ENCODE measurements around the gene ZBTB21. TPM values are rescaled to one million over a fixed set of nuclear protein-coding genes. Genes with fewer than 3 reads are reported as not detected.

Gene ZBTB21
- total and polyA plus RNA-seq, 2 donors = 5.4 to 7.9 TPM

- Histone ChIP-seq H3K4me1 (ENCODE audit: control insufficient read depth in 2 of 2, insufficient read depth in 2 of 2, low read length in 2 of 2) (peaks cover 17 to 57% of the 10 kb centered on the region in 2 donors), H3K36me3 (ENCODE audit: control insufficient read depth in 2 of 2, insufficient read depth in 2 of 2, low read length in 1 of 2) (no peaks in the 10 kb centered on the region), H3K27me3 (ENCODE audit: control insufficient read depth in 2 of 2, insufficient read depth in 1 of 2, low read length in 1 of 2) (peaks cover 15 to 19% of the 10 kb centered on the region in 2 donors), H3K9me3 (ENCODE audit: control insufficient read depth in 2 of 2, insufficient read depth in 1 of 2, low read length in 1 of 2) (peaks cover 0 to 1% of the 10 kb centered on the region in 2 donors), H3K4me3 (ENCODE audit: low read length in 2 of 2) (no peak overlapping the region), H3K27ac (ENCODE audit: low read depth in 1 of 2, low read length in 1 of 2) (peak overlapping the region; percentile 70 to 71)
- 35% methylated on average over 9 of the region's 9 CpGs for WGBS
- DNase-seq (ENCODE audit: low read depth in 6 of 9, low spot score in 9 of 9) = peak in 3 of 9 donors; percentile 21 to 61 (median 33)
These were observed 53.0 kb downstream of the ZBTB21 start for GRCh38 chr21:41956926-41957729.

DNA sequence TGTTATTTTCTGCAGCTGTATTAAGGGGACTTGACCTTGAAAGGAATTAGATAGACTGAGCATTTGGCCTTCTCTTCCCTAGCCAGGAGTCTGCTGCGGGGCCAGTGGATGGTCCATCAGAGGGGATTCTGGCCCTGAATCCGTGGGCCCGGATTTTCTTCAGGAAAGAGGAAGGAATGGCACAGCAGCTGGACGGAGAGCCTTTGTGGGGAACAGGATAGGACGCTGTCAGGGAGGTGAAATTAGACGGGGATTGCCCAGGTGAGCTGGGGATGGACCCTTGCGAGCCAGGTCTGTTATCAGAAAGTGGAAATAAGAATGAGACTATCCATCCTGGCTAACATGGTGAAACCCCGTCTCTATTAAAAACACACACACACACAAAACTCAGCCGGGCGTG lies 54.6 kb downstream of the ZBTB21 start:
- no peak overlapping the region for H3K4me3 ChIP-seq (ENCODE audit: low read length in 2 of 2)
- H3K9me3 ChIP-seq (ENCODE audit: control insufficient read depth in 2 of 2, insufficient read depth in 1 of 2, low read length in 1 of 2) = peaks cover 0 to 1% of the 10 kb centered on the region in 2 donors
- H3K36me3 ChIP-seq (ENCODE audit: control insufficient read depth in 2 of 2, insufficient read depth in 2 of 2, low read length in 1 of 2) = no peaks in the 10 kb centered on the region
- H3K27me3 ChIP-seq (ENCODE audit: control insufficient read depth in 2 of 2, insufficient read depth in 1 of 2, low read length in 1 of 2) = peaks cover 16 to 26% of the 10 kb centered on the region in 2 donors
- WGBS = 96% methylated on average over 10 of the region's 10 CpGs
- peaks cover 17 to 51% of the 10 kb centered on the region in 2 donors for H3K4me1 ChIP-seq (ENCODE audit: control insufficient read depth in 2 of 2, insufficient read depth in 2 of 2, low read length in 2 of 2)
- no peak for DNase-seq (ENCODE audit: low read depth in 6 of 9, low spot score in 9 of 9)
- H3K27ac ChIP-seq (ENCODE audit: low read depth in 1 of 2, low read length in 1 of 2) = no peak overlapping the region

- Histone ChIP-seq H3K4me1 (ENCODE audit: control insufficient read depth in 2 of 2, insufficient read depth in 2 of 2, low read length in 2 of 2) (peaks cover 17 to 51% of the 10 kb centered on the region in 2 donors), H3K27ac (ENCODE audit: low read depth in 1 of 2, low read length in 1 of 2) (no peak overlapping the region), H3K9me3 (ENCODE audit: control insufficient read depth in 2 of 2, insufficient read depth in 1 of 2, low read length in 1 of 2) (peaks cover 0 to 1% of the 10 kb centered on the region in 2 donors), H3K27me3 (ENCODE audit: control insufficient read depth in 2 of 2, insufficient read depth in 1 of 2, low read length in 1 of 2) (peaks cover 16 to 26% of the 10 kb centered on the region in 2 donors), H3K4me3 (ENCODE audit: low read length in 2 of 2) (no peak overlapping the region), H3K36me3 (ENCODE audit: control insufficient read depth in 2 of 2, insufficient read depth in 2 of 2, low read length in 1 of 2) (no peaks in the 10 kb centered on the region)
- DNase-seq (ENCODE audit: low read depth in 6 of 9, low spot score in 9 of 9) = no peak
- 97% methylated on average over 20 of the region's 20 CpGs for WGBS
These were observed 55.3 kb downstream of the ZBTB21 start for GRCh38 chr21:41954654-41955499.

- WGBS = 5% methylated on average over 85 of the region's 85 CpGs
- peaks cover 17 to 51% of the 10 kb centered on the region in 2 donors for H3K4me1 ChIP-seq (ENCODE audit: control insufficient read depth in 2 of 2, insufficient read depth in 2 of 2, low read length in 2 of 2)
- H3K27ac ChIP-seq (ENCODE audit: low read depth in 1 of 2, low read length in 1 of 2) = peak within 1 kb of the TSS in 1 of 2 donors; percentile 55
- peak in 2 of 9 donors; percentile 28 to 50 for DNase-seq (ENCODE audit: low read depth in 6 of 9, low spot score in 9 of 9)
- H3K27me3 ChIP-seq (ENCODE audit: control insufficient read depth in 2 of 2, insufficient read depth in 1 of 2, low read length in 1 of 2) = peaks cover 16 to 26% of the 10 kb centered on the region in 2 donors
- H3K4me3 ChIP-seq (ENCODE audit: low read length in 2 of 2) = peak within 1 kb of the TSS; percentile 38 to 50
- no peaks in the 10 kb centered on the region for H3K36me3 ChIP-seq (ENCODE audit: control insufficient read depth in 2 of 2, insufficient read depth in 2 of 2, low read length in 1 of 2)
- peaks cover 0 to 1% of the 10 kb centered on the region in 2 donors for H3K9me3 ChIP-seq (ENCODE audit: control insufficient read depth in 2 of 2, insufficient read depth in 1 of 2, low read length in 1 of 2)
These were observed 56.1 kb downstream of the ZBTB21 start, which contains the start of gene C2CD2 for GRCh38 chr21:41953831-41954653. TSS of gene C2CD2 (minus strand) at chr21:41954018. CDS start at chr21:41953648, 370 bp downstream.

GRCh38 chr21:41953249-41953830 lies 56.8 kb downstream of the ZBTB21 start:
- peaks cover 17 to 50% of the 10 kb centered on the region in 2 donors for H3K4me1 ChIP-seq (ENCODE audit: control insufficient read depth in 2 of 2, insufficient read depth in 2 of 2, low read length in 2 of 2)
- peak overlapping the region; percentile 38 to 50 for H3K4me3 ChIP-seq (ENCODE audit: low read length in 2 of 2)
- H3K27ac ChIP-seq (ENCODE audit: low read depth in 1 of 2, low read length in 1 of 2) = peak overlapping the region in 1 of 2 donors; percentile 55
- no peaks in the 10 kb centered on the region for H3K36me3 ChIP-seq (ENCODE audit: control insufficient read depth in 2 of 2, insufficient read depth in 2 of 2, low read length in 1 of 2)
- H3K27me3 ChIP-seq (ENCODE audit: control insufficient read depth in 2 of 2, insufficient read depth in 1 of 2, low read length in 1 of 2) = peaks cover 16 to 26% of the 10 kb centered on the region in 2 donors
- peaks cover 0 to 1% of the 10 kb centered on the region in 2 donors for H3K9me3 ChIP-seq (ENCODE audit: control insufficient read depth in 2 of 2, insufficient read depth in 1 of 2, low read length in 1 of 2)
- DNase-seq (ENCODE audit: low read depth in 6 of 9, low spot score in 9 of 9) = no peak
- WGBS = under 1% methylated on average over 67 of the region's 67 CpGs

GRCh38 chr21:41952568-41953248 lies 57.5 kb downstream of the ZBTB21 start:
- no peak for DNase-seq (ENCODE audit: low read depth in 6 of 9, low spot score in 9 of 9)
- no peaks in the 10 kb centered on the region for H3K36me3 ChIP-seq (ENCODE audit: control insufficient read depth in 2 of 2, insufficient read depth in 2 of 2, low read length in 1 of 2)
- H3K4me1 ChIP-seq (ENCODE audit: control insufficient read depth in 2 of 2, insufficient read depth in 2 of 2, low read length in 2 of 2) = peaks cover 17 to 45% of the 10 kb centered on the region in 2 donors
- H3K27me3 ChIP-seq (ENCODE audit: control insufficient read depth in 2 of 2, insufficient read depth in 1 of 2, low read length in 1 of 2) = peaks cover 16 to 26% of the 10 kb centered on the region in 2 donors
- H3K27ac ChIP-seq (ENCODE audit: low read depth in 1 of 2, low read length in 1 of 2) = no peak overlapping the region
- H3K4me3 ChIP-seq (ENCODE audit: low read length in 2 of 2) = peak overlapping the region; percentile 38 to 50
- peaks cover 0 to 1% of the 10 kb centered on the region in 2 donors for H3K9me3 ChIP-seq (ENCODE audit: control insufficient read depth in 2 of 2, insufficient read depth in 1 of 2, low read length in 1 of 2)
- WGBS = 51% methylated on average over 30 of the region's 30 CpGs

DNA sequence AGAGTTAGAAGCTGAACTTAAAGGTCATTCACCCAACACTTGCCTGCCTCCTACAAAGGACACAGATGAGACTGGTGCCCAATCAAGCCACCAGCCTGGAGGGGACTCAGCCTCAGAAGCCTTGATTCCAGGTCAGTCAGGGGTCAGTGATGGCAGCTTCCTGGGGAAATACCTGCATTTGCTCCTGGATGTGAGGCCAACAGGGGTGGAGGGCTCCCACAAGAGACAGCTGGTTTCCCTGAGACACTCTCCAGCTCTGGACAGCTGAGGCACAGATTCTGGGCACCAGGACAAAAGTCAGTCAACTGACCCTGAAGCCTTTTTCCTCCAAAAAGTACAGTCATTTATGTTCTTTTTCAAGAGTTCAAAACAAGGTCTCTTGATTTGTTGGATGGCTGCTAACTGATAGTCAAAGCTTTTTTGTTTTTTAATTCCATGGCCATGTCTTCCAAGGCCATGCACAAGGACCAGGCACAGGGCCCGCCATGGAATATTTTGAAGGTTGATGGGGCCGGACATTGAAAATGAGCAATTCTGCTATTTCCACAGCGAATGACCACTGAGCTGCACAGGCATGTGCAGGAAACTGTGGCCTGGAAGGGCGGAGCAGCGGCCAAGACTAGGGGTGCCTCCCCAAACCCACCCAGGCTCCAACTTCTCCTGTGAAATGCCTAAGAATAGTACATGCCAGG lies 58.1 kb downstream of the ZBTB21 start:
- no peak for DNase-seq (ENCODE audit: low read depth in 6 of 9, low spot score in 9 of 9)
- 96% methylated on average over 5 of the region's 5 CpGs for WGBS
- H3K9me3 ChIP-seq (ENCODE audit: control insufficient read depth in 2 of 2, insufficient read depth in 1 of 2, low read length in 1 of 2) = peaks cover 0 to 1% of the 10 kb centered on the region in 2 donors
- H3K27ac ChIP-seq (ENCODE audit: low read depth in 1 of 2, low read length in 1 of 2) = no peak overlapping the region
- H3K4me1 ChIP-seq (ENCODE audit: control insufficient read depth in 2 of 2, insufficient read depth in 2 of 2, low read length in 2 of 2) = peaks cover 13 to 40% of the 10 kb centered on the region in 2 donors
- H3K4me3 ChIP-seq (ENCODE audit: low read length in 2 of 2) = peak overlapping the region in 1 of 2 donors; percentile 38
- no peaks in the 10 kb centered on the region for H3K36me3 ChIP-seq (ENCODE audit: control insufficient read depth in 2 of 2, insufficient read depth in 2 of 2, low read length in 1 of 2)
- H3K27me3 ChIP-seq (ENCODE audit: control insufficient read depth in 2 of 2, insufficient read depth in 1 of 2, low read length in 1 of 2) = peaks cover 16 to 26% of the 10 kb centered on the region in 2 donors

All from thymus (tissue), 11 donors.